Heart right ventricle (tissue), 16 donors: ENCODE results near the gene MYO1H. TPM values are rescaled to one million over a fixed set of nuclear protein-coding genes. Genes with fewer than 3 reads are reported as not detected.

Source experiments
- ATAC-seq, 8 donors: fragments of 200-7000 bp; cut with Tn5 transposase; one replicate each; pipeline ENCODE4 v1.9.1; 2020; ENCODE audit warnings: mild to moderate bottlenecking in 8 of 8, moderate library complexity in 8 of 8, moderate number of reproducible peaks in 1 of 8
- DNase-seq, 2 donors: peaks; one replicate each; pipeline ENCODE4 v3.0.0-alpha.2; 2020
- H3K27ac ChIP-seq, 10 donors: fragments of 200-600 bp; sonication (generic) in 2 of 10; one replicate each; pipeline versions ENCODE4 v1.5.0 to v1.8.0; 2020 to 2022; ENCODE audit warnings: mild to moderate bottlenecking in 3 of 10
- H3K27me3 ChIP-seq, 7 donors: fragments of 200-600 bp; one replicate each; pipeline ENCODE4 v1.8.0; 2021 to 2022; ENCODE audit warnings: mild to moderate bottlenecking in 2 of 7
- H3K36me3 ChIP-seq, 9 donors: fragments of 200-600 bp; sonication (generic) in 1 of 9; one replicate each; pipeline versions ENCODE4 v1.5.0 to v1.8.0; 2020 to 2022; ENCODE audit warnings: mild to moderate bottlenecking in 2 of 9
- H3K4me1 ChIP-seq, 9 donors: fragments of 200-600 bp; sonication (generic) in 1 of 9; one replicate each; pipeline versions ENCODE4 v1.5.0 to v1.8.0; 2020 to 2022; ENCODE audit warnings: mild to moderate bottlenecking in 4 of 9
- H3K4me3 ChIP-seq, 10 donors: fragments of 200-600 bp; sonication (generic) in 2 of 10; one replicate each; pipeline versions ENCODE4 v1.5.0 to v1.8.0; 2020 to 2022; ENCODE audit warnings: mild to moderate bottlenecking in 7 of 10, moderate library complexity in 2 of 10
- H3K9me3 ChIP-seq, 11 donors: fragments of 200-600 bp in 10 of 11; sonication (generic) in 2 of 11; one replicate each; pipeline versions ENCODE4 v1.5.0 to v1.8.0; 2013 to 2022; ENCODE audit warnings: mild to moderate bottlenecking in 2 of 11, control low read depth in 1 of 11, moderate library complexity in 1 of 11
- WGBS, 2 donors: extraction: QIAGEN DNeasy Blood & Tissue Kit; methylation state at CpG; one replicate each; pipeline ENCODE4 v1.1.7; 2013; ENCODE audit warnings: inconsistent platforms in 1 of 2; 5-methylcytosine and 5-hydroxymethylcytosine counted together
- intact Hi-C, 10 donors: fragments of 100-400 bp; cut with DNase I; formaldehyde crosslinking; loops; one replicate each; pipeline versions ENCODE4 v1.11.1 to v1.14.2; 2022
- polyA plus RNA-seq, 2 donors: library from polyadenylated mRNA; stranded (reverse); fragments of 200-250 nt; gene quantifications; one replicate each; pipeline ENCODE4 v1.2.3, GENCODE V29; 2013
- total RNA-seq, 10 donors: library from RNA; stranded (reverse); fragmentation: NEBNext Ultra II Directional in 3 of 10; extraction: Animal tissue kit (Norgen Biotek cat#: 25700) in 3 of 10; gene quantifications; one replicate each; pipeline versions ENCODE4 v1.2.1 to v1.2.4, GENCODE V29; 2021 to 2023
- TF ChIP-seq, protein P1 (sequence below), 9 donors: fragments of 200-600 bp; sonication (generic) in 2 of 9; IDR thresholded peaks; one replicate each; pipeline versions ENCODE4 v1.5.0 to v1.8.0; 2021 to 2022; ENCODE audit warnings: antibody characterized with exemption in 9 of 9, mild to moderate bottlenecking in 5 of 9, moderate library complexity in 1 of 9
- donor health status: Arrhythmogenic right ventricular cardiomyopathy.
- donor health status: ischemic (EF 13 %, LVEDD 7.1; RV severe dilation, severe dysfunction).
- donor health status: healthy with polysubstance abuse.
- donor health status: DM: no; HTN: yes; CAD: no.
- donor health status: DM: no; HTN: no; CAD: no.
- donor health status: ischemic (EF 25% LVEDD 6.9; RV normal size, moderate dysfunction).
- donor health status: ischemic (EF 25% LVEDD 5.7; RV mildly dilated, moderate dysfunction).
- donor health status: healthy.
- donor health status: DM: yes; HTN: yes; CAD: no.
- donor health status: Ischemic cardiomyopathy.
- donor health status: ischemic (EF 35%, LVEDD 5.7; RV mildly dilated, moderate dysfunction).
- donor health status: nonischemic (EF 11% LVEDD 7.7; RV severe dilation, severe dysfunction).
- donor health status: DM: yes; HTN: yes; CAD: no.
- donor health status: PGD.
- donor health status: ischemic (EF 29% LVEDD 5.4; RV normal size, mild dysfunction).
- donor health status: nonischemic (EF 23%, LVEDD 6.1; RV moderate dilation, normal function).

MYO1H gene
- total and polyA plus RNA-seq, 12 donors, result 0.07 to 1.3 (median 0.51) TPM; not detected in 4

DNA sequence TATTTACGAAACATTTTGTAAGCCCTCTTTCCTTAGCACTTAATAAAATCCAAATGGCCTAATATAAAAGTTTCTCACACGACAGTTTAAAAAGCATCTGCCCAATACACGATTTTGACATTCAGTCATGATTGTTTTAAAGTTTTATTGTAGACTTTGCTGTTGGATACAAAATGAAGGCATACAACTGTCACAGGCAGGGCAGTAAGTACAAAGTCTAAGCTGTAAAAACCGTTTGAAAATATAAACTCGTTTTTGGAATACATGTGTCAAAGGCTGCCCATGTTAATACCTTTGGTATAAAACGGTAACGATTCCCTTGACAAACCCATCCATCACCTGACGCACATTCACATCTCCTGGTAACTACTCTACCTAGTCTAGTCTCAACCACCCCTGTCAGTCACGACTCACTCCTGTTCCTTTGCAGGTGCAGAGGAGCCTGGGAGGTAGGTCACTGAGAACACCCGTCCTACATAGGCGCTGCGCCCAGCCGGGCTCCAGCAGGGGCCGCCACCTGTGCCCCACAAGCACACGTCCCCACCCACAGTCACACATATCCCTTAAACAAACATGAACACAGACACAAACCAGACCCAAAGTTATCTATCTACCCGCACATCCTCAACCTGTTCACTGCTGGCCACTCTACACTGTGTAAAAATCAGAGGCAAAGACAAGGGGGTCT is 102.3 kb downstream of the MYO1H start:
- peaks cover 0 to 20% (median 10%) of the 10 kb centered on the region in 9 donors for H3K4me1 ChIP-seq
- TF ChIP-seq, protein P1, sequence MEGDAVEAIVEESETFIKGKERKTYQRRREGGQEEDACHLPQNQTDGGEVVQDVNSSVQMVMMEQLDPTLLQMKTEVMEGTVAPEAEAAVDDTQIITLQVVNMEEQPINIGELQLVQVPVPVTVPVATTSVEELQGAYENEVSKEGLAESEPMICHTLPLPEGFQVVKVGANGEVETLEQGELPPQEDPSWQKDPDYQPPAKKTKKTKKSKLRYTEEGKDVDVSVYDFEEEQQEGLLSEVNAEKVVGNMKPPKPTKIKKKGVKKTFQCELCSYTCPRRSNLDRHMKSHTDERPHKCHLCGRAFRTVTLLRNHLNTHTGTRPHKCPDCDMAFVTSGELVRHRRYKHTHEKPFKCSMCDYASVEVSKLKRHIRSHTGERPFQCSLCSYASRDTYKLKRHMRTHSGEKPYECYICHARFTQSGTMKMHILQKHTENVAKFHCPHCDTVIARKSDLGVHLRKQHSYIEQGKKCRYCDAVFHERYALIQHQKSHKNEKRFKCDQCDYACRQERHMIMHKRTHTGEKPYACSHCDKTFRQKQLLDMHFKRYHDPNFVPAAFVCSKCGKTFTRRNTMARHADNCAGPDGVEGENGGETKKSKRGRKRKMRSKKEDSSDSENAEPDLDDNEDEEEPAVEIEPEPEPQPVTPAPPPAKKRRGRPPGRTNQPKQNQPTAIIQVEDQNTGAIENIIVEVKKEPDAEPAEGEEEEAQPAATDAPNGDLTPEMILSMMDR (IDR thresholded peaks at IDR 0.05), result no peak
- no peak overlapping the region for H3K4me3 ChIP-seq
- H3K27me3 ChIP-seq, result no peaks in the 10 kb centered on the region
- peaks cover 0 to 100% (median 60%) of the 10 kb centered on the region in 9 donors for H3K36me3 ChIP-seq
- DNase-seq, result no peak
- no peaks in the 10 kb centered on the region for H3K9me3 ChIP-seq
- WGBS, 2 donors, result 86 to 88% methylated on average over 16 of the region's 16 CpGs
- intact Hi-C loops, result no loop called here
- no peak overlapping the region for H3K27ac ChIP-seq
- no peak for ATAC-seq

DNA sequence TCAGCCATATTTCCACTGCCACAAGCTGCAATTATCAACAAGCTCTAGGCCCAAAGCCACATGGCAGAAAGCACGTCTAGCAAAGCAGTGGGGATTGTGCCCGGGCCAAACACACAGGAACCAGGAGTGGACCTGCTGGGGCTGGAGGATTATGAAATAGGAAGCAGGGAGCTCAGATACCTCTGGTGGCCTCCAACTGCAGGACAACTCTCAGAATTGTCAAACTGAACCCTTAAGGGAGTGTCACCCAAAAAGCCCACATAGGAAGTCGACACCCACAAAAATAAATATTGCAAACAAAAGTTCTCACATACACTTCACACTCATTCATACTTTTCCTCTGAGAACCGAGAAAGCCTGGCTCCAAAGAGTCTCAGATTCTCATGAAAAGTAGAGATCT is 103.3 kb downstream of the MYO1H start:
- peak overlapping the region in 1 of 10 donors; percentile 24 for H3K27ac ChIP-seq
- TF ChIP-seq, protein P1 (IDR thresholded peaks at IDR 0.05), result no peak
- ATAC-seq, result peak in 1 of 8 donors; percentile 8
- peaks cover 0 to 13% (median 5%) of the 10 kb centered on the region in 9 donors for H3K4me1 ChIP-seq
- 72 to 86% methylated on average over 4 of the region's 4 CpGs for WGBS, 2 donors
- no peaks in the 10 kb centered on the region for H3K9me3 ChIP-seq
- no peak for DNase-seq
- H3K36me3 ChIP-seq, result peaks cover 0 to 100% (median 68%) of the 10 kb centered on the region in 9 donors
- H3K4me3 ChIP-seq, result no peak overlapping the region
- intact Hi-C loops, result no loop called here
- no peaks in the 10 kb centered on the region for H3K27me3 ChIP-seq

DNA sequence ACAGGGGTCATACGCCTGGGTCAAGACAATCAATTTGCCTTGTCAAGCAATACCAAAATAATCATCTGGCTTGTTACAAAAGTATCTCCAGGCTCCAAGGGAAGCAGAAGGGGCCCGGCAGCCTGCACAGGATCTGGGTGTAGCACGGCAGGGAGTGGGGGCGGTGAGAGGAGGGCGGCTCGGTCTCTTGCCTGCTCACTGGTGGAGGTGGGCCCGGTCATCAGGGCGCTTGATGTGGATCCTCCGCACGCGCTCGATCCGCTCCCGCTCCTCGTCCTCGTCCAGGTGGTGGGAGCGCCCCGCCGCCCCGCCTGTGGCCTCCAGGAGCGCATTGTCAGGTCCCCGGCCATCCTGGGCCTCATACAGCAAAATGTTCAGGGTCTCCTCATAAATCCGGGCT is 103.7 kb downstream of the MYO1H start:
- Histone ChIP-seq H3K27me3 (no peaks in the 10 kb centered on the region), H3K9me3 (no peaks in the 10 kb centered on the region), H3K4me3 (no peak overlapping the region), H3K4me1 (peaks cover 0 to 10% (median under 1%) of the 10 kb centered on the region in 9 donors), H3K36me3 (peaks cover 0 to 100% (median 68%) of the 10 kb centered on the region in 9 donors), H3K27ac (peak overlapping the region in 2 of 10 donors; percentile 16 to 42)
- TF ChIP-seq, protein P1 (IDR thresholded peaks at IDR 0.05), result no peak
- WGBS, 2 donors, result 89 to 93% methylated on average over 23 of the region's 23 CpGs
- no peak for DNase-seq
- intact Hi-C loops, result no loop called here
- ATAC-seq, result peak in 1 of 8 donors; percentile 18

DNA sequence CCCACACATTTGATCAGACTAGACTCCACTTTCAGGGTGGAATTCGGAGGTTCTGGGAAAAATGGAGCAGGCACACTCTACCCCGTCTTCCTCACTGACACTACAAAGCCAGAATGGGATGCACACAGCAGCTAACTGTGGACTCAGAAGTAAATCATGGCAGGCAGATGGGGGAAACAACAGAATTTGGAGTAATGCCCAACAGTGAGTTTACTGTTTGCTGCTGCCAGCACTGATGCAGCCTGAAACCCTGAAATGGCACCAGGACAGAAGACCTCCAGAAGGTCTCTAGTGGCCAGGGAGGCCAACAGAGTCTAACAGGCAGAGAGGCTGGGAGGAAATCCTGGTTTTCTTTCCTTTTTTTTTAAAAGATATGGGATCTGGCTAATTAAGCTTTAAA is 104.8 kb downstream of the MYO1H start:
- no peak for ATAC-seq
- Histone ChIP-seq H3K9me3 (no peaks in the 10 kb centered on the region), H3K4me3 (no peak overlapping the region), H3K27ac (peak overlapping the region in 1 of 10 donors; percentile 11), H3K36me3 (peaks cover 0 to 100% (median 75%) of the 10 kb centered on the region in 9 donors), H3K4me1 (peaks cover 0 to 16% (median 5%) of the 10 kb centered on the region in 9 donors), H3K27me3 (no peaks in the 10 kb centered on the region)
- no peak for DNase-seq
- TF ChIP-seq, protein P1 (IDR thresholded peaks at IDR 0.05), result no peak
- intact Hi-C loops, result no loop called here
- 90 to 91% methylated on average over 2 of the region's 2 CpGs for WGBS, 2 donors
